GM18861 (cell line): ENCODE results near the gene PMEPA1.

Experiments used
- ATAC-seq: cut with Tn5 transposase; IDR thresholded peaks from one replicate; pipeline ENCODE4 v1.9.1; 2021; ENCODE audit not compliant: unreplicated experiment

PMEPA1 gene

GRCh38 chr20:57679113-57679512 lies 30.7 kb downstream of the PMEPA1 start:
- no peak for ATAC-seq

- no peak for ATAC-seq
Measured at GRCh38 chr20:57678340-57678739, 31.5 kb downstream of the PMEPA1 start.

- no peak for ATAC-seq
Measured at GRCh38 chr20:57677584-57677982, 32.2 kb downstream of the PMEPA1 start.

GRCh38 chr20:57676589-57677583 lies 32.9 kb downstream of the PMEPA1 start:
- no peak for ATAC-seq

GRCh38 chr20:57675773-57676172 lies 34.0 kb downstream of the PMEPA1 start:
- ATAC-seq: no peak

GRCh38 chr20:57672953-57673575 lies 36.8 kb downstream of the PMEPA1 start:
- no peak for ATAC-seq

GRCh38 chr20:57672164-57672563 lies 37.7 kb downstream of the PMEPA1 start:
- no peak for ATAC-seq

- ATAC-seq: no peak
Measured at GRCh38 chr20:57671662-57672061, 38.2 kb downstream of the PMEPA1 start.

GRCh38 chr20:57671072-57671391 lies 38.8 kb downstream of the PMEPA1 start:
- ATAC-seq: no peak

GRCh38 chr20:57670288-57671071 lies 39.3 kb downstream of the PMEPA1 start:
- ATAC-seq: no peak

- ATAC-seq: no peak
Measured at GRCh38 chr20:57669632-57670031, 40.2 kb downstream of the PMEPA1 start.

- no peak for ATAC-seq
Measured at GRCh38 chr20:57667924-57668782, 41.7 kb downstream of the PMEPA1 start.

- ATAC-seq: no peak
Measured at GRCh38 chr20:57667388-57667787, 42.4 kb downstream of the PMEPA1 start.

- ATAC-seq: no peak
Measured at GRCh38 chr20:57666834-57667157, 43.0 kb downstream of the PMEPA1 start.

GRCh38 chr20:57666106-57666833 lies 43.5 kb downstream of the PMEPA1 start:
- no peak for ATAC-seq

- ATAC-seq: no peak
Measured at GRCh38 chr20:57665589-57665971, 44.2 kb downstream of the PMEPA1 start.

GRCh38 chr20:57664924-57665588 lies 44.8 kb downstream of the PMEPA1 start:
- no peak for ATAC-seq

- ATAC-seq: no peak
Measured at GRCh38 chr20:57664476-57664875, 45.3 kb downstream of the PMEPA1 start.

- no peak for ATAC-seq
Measured at GRCh38 chr20:57663681-57664451, 45.9 kb downstream of the PMEPA1 start.
